ENCODE measurements around the gene ALS2CL. TPM values are rescaled to one million over a fixed set of nuclear protein-coding genes. Genes with fewer than 3 reads are reported as not detected.
A peak's percentile ranks its signal among the peaks of the same experiment; 100 is the strongest.

Gene ALS2CL
- total RNA-seq, 4 donors from 2014 or later: 42.4 to 121 (median 114) TPM

GRCh38 chr3:46692566-46692990 lies 901 bp downstream of the ALS2CL start:
- H3K27ac ChIP-seq: peak overlapping the region; percentile 88 to 99 (median 97)
- WGBS, 2 donors: 20% methylated on average over 2 of the region's 11 CpGs; no CpG with 5 or more reads in 1 of the 2 donors
- no peaks in the 10 kb centered on the region for H3K27me3 ChIP-seq
- no peak for DNase-seq
- H3K4me3 ChIP-seq: peak overlapping the region; percentile 62 to 86 (median 78)
- peak in 2 of 4 donors; percentile 57 to 69 for TF ChIP-seq POLR2A (IDR thresholded peaks at IDR 0.05)
- no peak for TF ChIP-seq CTCF (IDR thresholded peaks at IDR 0.05)
- peaks cover 0 to 21% (median 5%) of the 10 kb centered on the region in 3 donors for H3K36me3 ChIP-seq
- no peaks in the 10 kb centered on the region for H3K9me3 ChIP-seq
- peaks cover 58 to 88% (median 58%) of the 10 kb centered on the region in 3 donors for H3K4me1 ChIP-seq
- intact Hi-C loops (cut with DNase I): no loop called here

GRCh38 chr3:46690798-46691197 lies 2.7 kb downstream of the ALS2CL start:
- intact Hi-C loops (cut with DNase I): no loop called here
- H3K4me3 ChIP-seq: peak overlapping the region; percentile 12 to 86 (median 56)
- no peak for DNase-seq
- TF ChIP-seq POLR2A (IDR thresholded peaks at IDR 0.05) (peak in 3 of 4 donors; percentile 36 to 61 (median 56)), CTCF (IDR thresholded peaks at IDR 0.05) (no peak)
- peaks cover 48 to 74% (median 51%) of the 10 kb centered on the region in 3 donors for H3K4me1 ChIP-seq
- H3K36me3 ChIP-seq: peaks cover 0 to 38% (median 15%) of the 10 kb centered on the region in 3 donors
- peak overlapping the region; percentile 49 to 99 (median 97) for H3K27ac ChIP-seq
- H3K27me3 ChIP-seq: no peaks in the 10 kb centered on the region
- H3K9me3 ChIP-seq: no peaks in the 10 kb centered on the region
- WGBS, 2 donors: 22 to 33% methylated on average over 1 of the region's 5 CpGs

GRCh38 chr3:46685446-46685845 lies 8.0 kb downstream of the ALS2CL start:
- DNase-seq: no peak
- Histone ChIP-seq H3K9me3 (no peaks in the 10 kb centered on the region), H3K4me1 (peaks cover 3 to 20% (median 6%) of the 10 kb centered on the region in 3 donors), H3K4me3 (no peak overlapping the region), H3K36me3 (peaks cover 13 to 92% (median 51%) of the 10 kb centered on the region in 3 donors), H3K27ac (no peak overlapping the region), H3K27me3 (no peaks in the 10 kb centered on the region)
- 100% methylated on average over 1 of the region's 9 CpGs for WGBS, 2 donors
- TF ChIP-seq CTCF (IDR thresholded peaks at IDR 0.05) (no peak), POLR2A (IDR thresholded peaks at IDR 0.05) (no peak)
- intact Hi-C loops (cut with DNase I): no loop called here

- 100% methylated on average over 2 of the region's 2 CpGs for WGBS, 2 donors
- H3K27me3 ChIP-seq: no peaks in the 10 kb centered on the region
- peaks cover 13 to 97% (median 51%) of the 10 kb centered on the region in 3 donors for H3K36me3 ChIP-seq
- H3K4me3 ChIP-seq: no peak overlapping the region
- no peaks in the 10 kb centered on the region for H3K9me3 ChIP-seq
- H3K27ac ChIP-seq: no peak overlapping the region
- TF ChIP-seq POLR2A (IDR thresholded peaks at IDR 0.05) (no peak), CTCF (IDR thresholded peaks at IDR 0.05) (no peak)
- intact Hi-C loops (cut with DNase I): no loop called here
- H3K4me1 ChIP-seq: peaks cover 0 to 15% (median under 1%) of the 10 kb centered on the region in 3 donors
- no peak for DNase-seq
These were observed 8.6 kb downstream of the ALS2CL start for GRCh38 chr3:46684891-46685290.

- Histone ChIP-seq H3K9me3 (no peaks in the 10 kb centered on the region), H3K27me3 (no peaks in the 10 kb centered on the region), H3K36me3 (peaks cover 13 to 100% (median 47%) of the 10 kb centered on the region in 3 donors), H3K27ac (no peak overlapping the region), H3K4me1 (no peaks in the 10 kb centered on the region), H3K4me3 (no peak overlapping the region)
- TF ChIP-seq POLR2A (IDR thresholded peaks at IDR 0.05) (no peak), CTCF (IDR thresholded peaks at IDR 0.05) (no peak)
- DNase-seq: no peak
- intact Hi-C loops (cut with DNase I): no loop called here
- WGBS, 2 donors: 67 to 85% methylated on average over 1 to 7 of the region's 11 CpGs
These were observed 10.5 kb downstream of the ALS2CL start for GRCh38 chr3:46682974-46683373.

Data from esophagus squamous epithelium (tissue), 5 donors.